ENCODE data around the gene WWOX. TPM values are rescaled to one million over a fixed set of nuclear protein-coding genes. Genes with fewer than 3 reads are reported as not detected.

Gene WWOX
- total and polyA plus RNA-seq, 2 donors (not counting 1 experiment from before 2014, with no cell fraction given), result 10.5 to 42.3 TPM

GRCh38 chr16:78177218-78177617 lies 77.8 kb downstream of the WWOX start:
- ChIA-PET CTCF (no interaction called here), POLR2A (no interaction called here)
- no peaks in the 10 kb centered on the region for H3K27me3 Mint-ChIP-seq
- Histone ChIP-seq H3K4me2 (replicated peaks; ENCODE audit: low read depth, low read length, poor library complexity, severe bottlenecking) (no peak overlapping the region), H3K27ac (ENCODE audit: low read length in 2 of 2) (no peak overlapping the region), H2AFZ (ENCODE audit: insufficient read depth, low read depth, low read length, poor library complexity, severe bottlenecking) (no peak overlapping the region), H3K4me1 (ENCODE audit: control insufficient read depth in 2 of 2, insufficient read depth in 2 of 2, low read length in 2 of 2) (no peaks in the 10 kb centered on the region), H3K79me2 (ENCODE audit: control insufficient read depth, insufficient read depth, low read length) (no peaks in the 10 kb centered on the region), H3K27me3 (replicated peaks in 1 of 4; ENCODE audit: control extremely low read depth in 1 of 4, control insufficient read depth in 3 of 4, insufficient read depth in 4 of 4, low read length in 3 of 4) (no peaks in the 10 kb centered on the region), H3K9me3 (ENCODE audit: control extremely low read depth in 1 of 3, control insufficient read depth in 2 of 3, insufficient read depth in 1 of 3, low read length in 2 of 3) (peaks cover 0 to 3% (median 2%) of the 10 kb centered on the region in 3 donors), H3K36me3 (replicated peaks in 1 of 2; ENCODE audit: control extremely low read depth in 1 of 2, control insufficient read depth in 1 of 2, extremely low read depth in 1 of 2, insufficient read depth in 2 of 2, low read length in 1 of 2) (no peaks in the 10 kb centered on the region), H3K4me3 (ENCODE audit: control extremely low read depth in 1 of 5, extremely low read depth in 1 of 5, insufficient read depth in 1 of 5, low read depth in 2 of 5, low read length in 4 of 5) (no peak overlapping the region), H4K20me1 (ENCODE audit: control insufficient read depth, insufficient read depth, low read length, poor library complexity, severe bottlenecking) (no peaks in the 10 kb centered on the region), H3K9ac (ENCODE audit: low read length) (no peak overlapping the region)
- ATAC-seq (ENCODE audit: low read depth), result no peak
- TF ChIP-seq CTCF (IDR thresholded peaks at IDR 0.05) (no peak), EZH2 (IDR thresholded peaks at IDR 0.05; ENCODE audit: borderline replicate concordance, insufficient read depth, low read depth, low read length, poor library complexity, severe bottlenecking) (no peak)
- no peaks in the 10 kb centered on the region for H3K4me1 Mint-ChIP-seq
- no peak for DNase-seq
- intact Hi-C loops (cut with micrococcal nuclease), result no loop called here
- H3K27ac Mint-ChIP-seq, result no peak overlapping the region
- peaks cover 2% of the 10 kb centered on the region for H3K9me3 Mint-ChIP-seq (ENCODE audit: insufficient read depth)
- H3K4me3 Mint-ChIP-seq, result no peak overlapping the region
- WGBS (ENCODE audit: insufficient coverage), result 89% methylated on average over 4 of the region's 5 CpGs

DNA sequence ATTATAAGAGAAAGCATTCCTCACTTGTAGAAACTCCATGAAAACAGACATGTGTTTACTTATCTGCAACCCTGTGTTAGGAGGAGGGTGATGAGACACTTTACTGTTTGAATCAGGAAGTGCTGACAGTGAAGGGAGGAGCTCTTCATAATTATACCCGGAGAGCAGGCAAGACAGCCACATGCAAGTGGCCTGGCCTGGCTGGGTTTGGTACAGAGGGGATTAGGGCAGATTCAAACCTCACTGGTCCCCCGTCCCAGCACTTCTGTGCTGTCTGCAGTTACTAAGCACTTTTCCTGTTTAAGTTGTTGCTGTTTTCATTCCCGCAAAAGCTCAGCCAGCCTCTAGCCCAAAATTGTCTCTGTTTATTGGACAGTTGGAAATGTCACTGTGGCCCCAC lies 78.5 kb downstream of the WWOX start:
- no peak for TF ChIP-seq EZH2 (IDR thresholded peaks at IDR 0.05; ENCODE audit: borderline replicate concordance, insufficient read depth, low read depth, low read length, poor library complexity, severe bottlenecking)
- TF ChIP-seq CTCF (IDR thresholded peaks at IDR 0.05), result no peak
- Mint-ChIP-seq H3K4me3 (no peak overlapping the region), H3K9me3 (ENCODE audit: insufficient read depth) (peaks cover 2% of the 10 kb centered on the region), H3K27me3 (no peaks in the 10 kb centered on the region), H3K27ac (no peak overlapping the region), H3K4me1 (no peaks in the 10 kb centered on the region)
- Histone ChIP-seq H3K4me3 (ENCODE audit: control extremely low read depth in 1 of 5, extremely low read depth in 1 of 5, insufficient read depth in 1 of 5, low read depth in 2 of 5, low read length in 4 of 5) (no peak overlapping the region), H3K9me3 (ENCODE audit: control extremely low read depth in 1 of 3, control insufficient read depth in 2 of 3, insufficient read depth in 1 of 3, low read length in 2 of 3) (peaks cover 0 to 3% (median 2%) of the 10 kb centered on the region in 3 donors), H2AFZ (ENCODE audit: insufficient read depth, low read depth, low read length, poor library complexity, severe bottlenecking) (no peak overlapping the region), H3K4me2 (replicated peaks; ENCODE audit: low read depth, low read length, poor library complexity, severe bottlenecking) (no peak overlapping the region), H3K9ac (ENCODE audit: low read length) (no peak overlapping the region), H3K79me2 (ENCODE audit: control insufficient read depth, insufficient read depth, low read length) (no peaks in the 10 kb centered on the region), H3K27me3 (replicated peaks in 1 of 4; ENCODE audit: control extremely low read depth in 1 of 4, control insufficient read depth in 3 of 4, insufficient read depth in 4 of 4, low read length in 3 of 4) (no peaks in the 10 kb centered on the region), H3K27ac (ENCODE audit: low read length in 2 of 2) (no peak overlapping the region), H3K4me1 (ENCODE audit: control insufficient read depth in 2 of 2, insufficient read depth in 2 of 2, low read length in 2 of 2) (no peaks in the 10 kb centered on the region), H4K20me1 (ENCODE audit: control insufficient read depth, insufficient read depth, low read length, poor library complexity, severe bottlenecking) (no peaks in the 10 kb centered on the region), H3K36me3 (replicated peaks in 1 of 2; ENCODE audit: control extremely low read depth in 1 of 2, control insufficient read depth in 1 of 2, extremely low read depth in 1 of 2, insufficient read depth in 2 of 2, low read length in 1 of 2) (no peaks in the 10 kb centered on the region)
- 89% methylated on average over 3 of the region's 3 CpGs for whole genome bisulfite sequencing (ENCODE audit: insufficient coverage)
- intact Hi-C loops (cut with micrococcal nuclease), result no loop called here
- ChIA-PET POLR2A (no interaction called here), CTCF (no interaction called here)
- no peak for DNase-seq
- no peak for ATAC-seq (ENCODE audit: low read depth)
